Endothelial cell of umbilical vein (primary cell): ENCODE data around the gene NR2C1. TPM values are rescaled to one million over a fixed set of nuclear protein-coding genes. Genes with fewer than 3 reads are reported as not detected.

Experiments
- BruUV-seq: library from RNA; stranded (reverse); fragments of 400-500 nt; replicated peaks from 2 replicates; lab custom pipeline; 2021; lab: Mats Ljungman, UMichigan
- CTCF ChIA-PET: fragments of 300-600, 350-600 bp; sonication (Branson Sonifier 250); formaldehyde crosslinking; loops from one replicate; lab custom pipeline; 2021; ENCODE audit warnings: antibody characterized with exemption, inconsistent platforms; lab: Charles Lee
- POLR2A ChIA-PET: fragments of 300-600, 350-600 bp; sonication (Branson Sonifier 250); formaldehyde crosslinking; loops from one replicate; lab custom pipeline; 2021; ENCODE audit warnings: antibody characterized with exemption, inconsistent platforms; lab: Charles Lee
- DNase-seq: peaks from one replicate; pipeline ENCODE4 v3.0.0-alpha.2; 2011; ENCODE audit warnings: low read depth, low spot score
- FAIRE-seq: peaks from 2 replicates; lab custom pipeline; 2011; peaks lifted over from hg19 to GRCh38; lab: Jason Lieb, UNC
- H2AFZ ChIP-seq: 2 replicates; pipeline ENCODE4 v1.6.0; 2012; ENCODE audit warnings: low read depth, low read length, control low read depth, inconsistent platforms
- H3K27ac ChIP-seq: 2 replicates; pipeline ENCODE4 v1.5.1; 2011; ENCODE audit warnings: low read depth, mild to moderate bottlenecking, control low read depth, low read length, moderate library complexity; ENCODE audit not compliant: insufficient read depth
- H3K27me3 ChIP-seq, 2 experiments: 2 replicates each; pipeline versions ENCODE4 v1.6.0 to v1.6.1; 2011; ENCODE audit warnings: low read length in 2 of 2, mixed read lengths in 1 of 2; ENCODE audit not compliant: control insufficient read depth in 2 of 2, insufficient read depth in 2 of 2
- H3K36me3 ChIP-seq, 2 experiments: 2 replicates in 1 of 2; 3 replicates in 1 of 2; pipeline ENCODE4 v1.5.1; 2011; ENCODE audit warnings: low read length in 2 of 2, mild to moderate bottlenecking in 1 of 2, moderate library complexity in 1 of 2; ENCODE audit not compliant: control insufficient read depth in 2 of 2, insufficient read depth in 2 of 2; ENCODE audit errors: extremely low read depth in 1 of 2
- H3K4me1 ChIP-seq: 3 replicates; pipeline ENCODE4 v1.5.1; 2011; ENCODE audit warnings: mild to moderate bottlenecking, low read length; ENCODE audit not compliant: control insufficient read depth, insufficient read depth; ENCODE audit errors: extremely low read depth
- H3K4me2 ChIP-seq: 2 replicates; pipeline ENCODE4 v1.6.1; 2011; ENCODE audit warnings: low read length, control low read depth, mixed read lengths; ENCODE audit not compliant: insufficient read depth
- H3K4me3 ChIP-seq, 3 experiments: fragments of 200-600 bp in 1 of 3; sonication (generic), shearing (Covaris generic) in 1 of 3; replicated peaks in 1 of 3; 2 replicates each; pipeline ENCODE4 v1.5.1; 2011 to 2016; ENCODE audit warnings: control low read depth in 3 of 3, low read length in 3 of 3, mild to moderate bottlenecking in 2 of 3, inconsistent platforms in 1 of 3, low read depth in 1 of 3, moderate library complexity in 1 of 3; ENCODE audit not compliant: insufficient read depth in 1 of 3
- H3K79me2 ChIP-seq: 2 replicates; pipeline ENCODE4 v1.6.0; 2012; ENCODE audit warnings: low read length, inconsistent platforms; ENCODE audit not compliant: control insufficient read depth, insufficient read depth
- H3K9ac ChIP-seq: replicated peaks from 2 replicates; pipeline ENCODE3; 2011; ENCODE audit warnings: low read length, control low read depth; ENCODE audit not compliant: insufficient read depth; ENCODE audit errors: extremely low read depth
- H3K9me1 ChIP-seq: replicated peaks from 3 replicates; pipeline ENCODE4 v1.6.0; 2011; ENCODE audit warnings: mild to moderate bottlenecking, low read length; ENCODE audit not compliant: control insufficient read depth, insufficient read depth; ENCODE audit errors: extremely low read depth
- H3K9me3 ChIP-seq: replicated peaks from 2 replicates; pipeline ENCODE4 v1.5.1; 2012; ENCODE audit warnings: low read length, inconsistent platforms; ENCODE audit not compliant: control insufficient read depth, insufficient read depth
- H4K20me1 ChIP-seq: replicated peaks from 2 replicates; pipeline ENCODE3; 2011; ENCODE audit warnings: mild to moderate bottlenecking, low read length; ENCODE audit not compliant: control insufficient read depth, insufficient read depth; ENCODE audit errors: extremely low read depth
- EZH2 ChIP-seq: IDR thresholded peaks from 2 replicates; pipeline ENCODE4 v1.6.1; 2012; ENCODE audit warnings: borderline replicate concordance, low read depth, mild to moderate bottlenecking, moderate library complexity, low read length, inconsistent platforms; ENCODE audit not compliant: severe bottlenecking
- FOS ChIP-seq: IDR thresholded peaks from 2 replicates; pipeline ENCODE4 v1.6.1; 2011; ENCODE audit warnings: mild to moderate bottlenecking, low read length, moderate library complexity, borderline replicate concordance; ENCODE audit not compliant: insufficient read depth
- GATA2 ChIP-seq: IDR thresholded peaks from 2 replicates; pipeline ENCODE4 v1.7.0; 2011; ENCODE audit warnings: low read depth, mild to moderate bottlenecking, moderate library complexity, mixed read lengths, low read length; ENCODE audit not compliant: insufficient read length, insufficient read depth
- JUN ChIP-seq: IDR thresholded peaks from 2 replicates; pipeline ENCODE4 v1.6.1; 2011; ENCODE audit warnings: borderline replicate concordance, low read depth; ENCODE audit not compliant: insufficient read length, insufficient read depth
- MYC ChIP-seq: IDR thresholded peaks from one replicate; pipeline ENCODE4 v1.6.1; 2011; ENCODE audit warnings: mild to moderate bottlenecking, low read depth, low read length
- POLR2A ChIP-seq: IDR thresholded peaks from 2 replicates; pipeline ENCODE4 v1.6.1; 2012; ENCODE audit warnings: low read depth, mild to moderate bottlenecking, control low read depth, low read length
- POLR2AphosphoS5 ChIP-seq: IDR thresholded peaks from 2 replicates; pipeline ENCODE4 v1.6.1; 2012; ENCODE audit warnings: low read depth, mild to moderate bottlenecking, control low read depth, low read length, moderate library complexity; ENCODE audit not compliant: insufficient read depth
- dilution Hi-C: fragments of 300-500 bp; cut with MboI; formaldehyde crosslinking; loops from one replicate; pipeline ENCODE4 v1.15.0; 2019; ENCODE audit warnings: low sequenced_read_pairs; ENCODE audit not compliant: extremely low pct_ligation_motif_present
- intact Hi-C: fragments of 100-400 bp; cut with micrococcal nuclease; formaldehyde crosslinking; loops from one replicate; pipeline ENCODE4 v1.10.0; 2022
- polyA plus RNA-seq, 4 experiments: library from polyadenylated mRNA; depleted of rRNA in 3 of 4; stranded (reverse) in 3 of 4; unstranded in 1 of 4; fragments of >200 nt; gene quantifications; 2 replicates each; pipeline versions ENCODE4 v1.2.1 to v1.2.3, GENCODE V29; 2011 to 2012; ENCODE audit warnings: missing spikeins in 1 of 4
- total RNA-seq: library from RNA; stranded (reverse); gene quantifications from 2 replicates; pipeline ENCODE4 v1.2.3, GENCODE V29; 2021
- TF ChIP-seq, protein P1 (sequence below), 2 donors: IDR thresholded peaks; 1 replicate in 1 of 2; 2 replicates in 1 of 2; pipeline ENCODE4 v1.5.1; 2011; ENCODE audit warnings: low read length in 2 of 2, mild to moderate bottlenecking in 2 of 2, moderate library complexity in 2 of 2, control low read depth in 1 of 2, inconsistent platforms in 1 of 2, low read depth in 1 of 2; ENCODE audit not compliant: insufficient read depth in 1 of 2; ENCODE audit errors: extremely low read depth in 1 of 2
- TF ChIP-seq, protein P2 (sequence below): IDR thresholded peaks from 2 replicates; pipeline ENCODE4 v1.6.1; 2011; ENCODE audit not compliant: insufficient read depth, insufficient read length

The NR2C1 gene
- total and polyA plus RNA-seq, 2 donors (not counting 3 experiments of a cell fraction or from before 2014, with no cell fraction given), result 21.0 to 37.7 TPM

GRCh38 chr12:95014554-95014953, 58.9 kb downstream of the NR2C1 start:
- H3K4me2 ChIP-seq, result no peak overlapping the region
- intact Hi-C loops (no loop called here), dilution Hi-C loops (no loop called here)
- TF ChIP-seq, protein P1, sequence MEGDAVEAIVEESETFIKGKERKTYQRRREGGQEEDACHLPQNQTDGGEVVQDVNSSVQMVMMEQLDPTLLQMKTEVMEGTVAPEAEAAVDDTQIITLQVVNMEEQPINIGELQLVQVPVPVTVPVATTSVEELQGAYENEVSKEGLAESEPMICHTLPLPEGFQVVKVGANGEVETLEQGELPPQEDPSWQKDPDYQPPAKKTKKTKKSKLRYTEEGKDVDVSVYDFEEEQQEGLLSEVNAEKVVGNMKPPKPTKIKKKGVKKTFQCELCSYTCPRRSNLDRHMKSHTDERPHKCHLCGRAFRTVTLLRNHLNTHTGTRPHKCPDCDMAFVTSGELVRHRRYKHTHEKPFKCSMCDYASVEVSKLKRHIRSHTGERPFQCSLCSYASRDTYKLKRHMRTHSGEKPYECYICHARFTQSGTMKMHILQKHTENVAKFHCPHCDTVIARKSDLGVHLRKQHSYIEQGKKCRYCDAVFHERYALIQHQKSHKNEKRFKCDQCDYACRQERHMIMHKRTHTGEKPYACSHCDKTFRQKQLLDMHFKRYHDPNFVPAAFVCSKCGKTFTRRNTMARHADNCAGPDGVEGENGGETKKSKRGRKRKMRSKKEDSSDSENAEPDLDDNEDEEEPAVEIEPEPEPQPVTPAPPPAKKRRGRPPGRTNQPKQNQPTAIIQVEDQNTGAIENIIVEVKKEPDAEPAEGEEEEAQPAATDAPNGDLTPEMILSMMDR (IDR thresholded peaks at IDR 0.05; ENCODE audit: extremely low read depth in 1 of 2, insufficient read depth in 1 of 2, low read depth in 1 of 2, low read length in 2 of 2), result no peak
- TF ChIP-seq MYC, result no peak
- TF ChIP-seq GATA2, result no peak
- no TSS peak for BruUV-seq
- H3K36me3 ChIP-seq, result no peaks in the 10 kb centered on the region
- H3K9ac ChIP-seq, result no peak overlapping the region
- FAIRE-seq, result no peak
- no peaks in the 10 kb centered on the region for H3K9me1 ChIP-seq
- CTCF ChIA-PET, result interaction anchor here (0.7 kb wide), 1 partner anchor 445 kb away, joined by 3 read pairs; no protein-coding TSS in a partner anchor
- H2AFZ ChIP-seq, result no peak overlapping the region
- POLR2A ChIA-PET, result no interaction called here
- H3K79me2 ChIP-seq, result no peaks in the 10 kb centered on the region
- DNase-seq, result no peak
- no peaks in the 10 kb centered on the region for H3K4me1 ChIP-seq
- no peak overlapping the region for H3K4me3 ChIP-seq
- H3K27ac ChIP-seq, result no peak overlapping the region
- H3K27me3 ChIP-seq, result no peaks in the 10 kb centered on the region
- no peaks in the 10 kb centered on the region for H4K20me1 ChIP-seq
- H3K9me3 ChIP-seq, result no peaks in the 10 kb centered on the region

DNA sequence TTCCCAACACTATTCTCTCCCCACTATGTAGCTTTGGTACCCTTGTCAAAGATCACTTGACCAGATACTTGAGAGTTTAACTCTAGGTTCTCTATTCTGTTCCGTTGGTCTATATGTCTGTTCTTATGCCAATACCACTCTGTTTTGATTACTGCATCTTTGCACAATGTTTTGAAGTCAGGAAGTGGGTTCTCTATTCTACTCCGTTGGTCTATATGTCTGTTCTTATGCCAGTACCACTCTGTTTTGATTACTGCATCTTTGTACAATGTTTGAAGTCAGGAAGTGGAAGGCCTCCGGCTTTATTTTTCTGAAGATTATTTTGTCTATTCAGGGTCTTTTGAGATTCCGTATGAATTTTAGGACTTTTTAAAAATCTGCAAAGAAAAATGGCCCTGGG, 67.2 kb downstream of the NR2C1 start:
- dilution Hi-C loops (no loop called here), intact Hi-C loops (no loop called here)
- Histone ChIP-seq H3K4me2 (no peak overlapping the region), H3K4me3 (no peak overlapping the region), H3K4me1 (peaks cover 6% of the 10 kb centered on the region), H3K9me1 (no peaks in the 10 kb centered on the region), H3K27me3 (no peaks in the 10 kb centered on the region), H3K27ac (no peak overlapping the region), H4K20me1 (no peaks in the 10 kb centered on the region), H3K36me3 (no peaks in the 10 kb centered on the region), H3K79me2 (peaks cover 12% of the 10 kb centered on the region), H3K9me3 (no peaks in the 10 kb centered on the region), H2AFZ (no peak overlapping the region), H3K9ac (no peak overlapping the region)
- TF ChIP-seq MYC, result no peak
- no peak for TF ChIP-seq GATA2
- TF ChIP-seq, protein P2, sequence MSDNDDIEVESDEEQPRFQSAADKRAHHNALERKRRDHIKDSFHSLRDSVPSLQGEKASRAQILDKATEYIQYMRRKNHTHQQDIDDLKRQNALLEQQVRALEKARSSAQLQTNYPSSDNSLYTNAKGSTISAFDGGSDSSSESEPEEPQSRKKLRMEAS, result no peak
- no peak for TF ChIP-seq FOS
- TF ChIP-seq POLR2A, result no peak
- no peak for TF ChIP-seq POLR2AphosphoS5
- TF ChIP-seq JUN, result no peak
- TF ChIP-seq, protein P1 (IDR thresholded peaks at IDR 0.05; ENCODE audit: extremely low read depth in 1 of 2, insufficient read depth in 1 of 2, low read depth in 1 of 2, low read length in 2 of 2), result no peak
- TF ChIP-seq EZH2, result no peak
- ChIA-PET POLR2A (no interaction called here), CTCF (no interaction called here)
- FAIRE-seq (no peak), DNase-seq (no peak)
- BruUV-seq, result no TSS peak
